Stimulated activated CD4-positive, alpha-beta T cell treated with anti-CD3 and anti-CD28 coated beads, Interleukin-15, amount 100 ng/mL, for 24 hours (primary cell): Measurements from ENCODE around the gene PDE4D.

Experiments
- DNase-seq: peaks from one replicate; pipeline ENCODE4 v3.0.0-alpha.2; 2020

Gene PDE4D

GRCh38 chr5:58932057-58932612 is 961.4 kb downstream of the PDE4D start:
- no peak for DNase-seq

GRCh38 chr5:58930520-58930919 is 963.0 kb downstream of the PDE4D start:
- no peak for DNase-seq

GRCh38 chr5:58929726-58930125 is 963.8 kb downstream of the PDE4D start:
- DNase-seq, result no peak

- DNase-seq, result no peak
Measured at GRCh38 chr5:58927938-58928337, 965.6 kb downstream of the PDE4D start.

- DNase-seq, result no peak
Measured at GRCh38 chr5:58927181-58927580, 966.3 kb downstream of the PDE4D start.

GRCh38 chr5:58926541-58926935 is 967.0 kb downstream of the PDE4D start:
- no peak for DNase-seq

- peak; percentile 32 for DNase-seq
Measured at GRCh38 chr5:58925627-58926540, 967.6 kb downstream of the PDE4D start.

- no peak for DNase-seq
Measured at GRCh38 chr5:58924306-58924705, 969.2 kb downstream of the PDE4D start.

- DNase-seq, result no peak
Measured at GRCh38 chr5:58923355-58923754, 970.2 kb downstream of the PDE4D start.

- DNase-seq, result no peak
Measured at GRCh38 chr5:58922461-58923171, 970.9 kb downstream of the PDE4D start.

GRCh38 chr5:58921159-58921558 is 972.4 kb downstream of the PDE4D start:
- DNase-seq, result no peak

GRCh38 chr5:58919833-58920232 is 973.7 kb downstream of the PDE4D start:
- no peak for DNase-seq
